ENCODE results near the gene IGSF9B. TPM values are rescaled to one million over a fixed set of nuclear protein-coding genes. Genes with fewer than 3 reads are reported as not detected.

Gene IGSF9B
- total and polyA plus RNA-seq, 8 donors, result 1.1 to 5.8 (median 2.6) TPM

DNA sequence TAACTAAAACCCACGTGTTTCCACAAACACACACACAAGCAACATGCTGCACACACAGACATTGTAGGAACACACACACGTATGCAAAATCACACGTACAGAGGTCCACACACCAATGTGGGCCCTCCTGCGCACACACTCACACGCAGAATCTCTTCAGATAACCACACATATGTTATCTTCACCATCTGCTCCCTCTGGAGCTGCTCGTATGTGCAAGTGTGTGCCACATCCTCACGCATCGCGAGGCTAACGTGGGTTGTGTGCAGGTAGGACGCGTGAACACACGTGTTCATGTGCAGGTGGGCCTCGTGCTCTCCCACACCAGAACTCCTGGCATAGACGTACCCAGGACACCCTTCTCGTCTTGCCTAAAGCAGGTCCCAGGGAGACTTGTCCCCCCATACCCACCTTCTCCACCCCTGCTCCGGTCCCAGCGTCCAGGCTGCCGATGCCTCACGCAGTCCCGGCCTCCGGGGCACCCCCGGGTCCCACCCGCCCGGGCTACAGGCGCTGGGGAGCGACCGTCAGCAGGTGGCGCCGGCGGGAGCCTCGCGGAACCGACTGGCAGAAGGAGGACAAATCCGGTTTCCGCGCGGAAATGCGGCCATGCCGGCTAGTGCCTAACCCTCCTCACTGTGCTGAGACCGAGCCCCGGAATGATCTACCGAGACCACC, 10.3 kb upstream of the IGSF9B start:
- Histone ChIP-seq H3K9me3 (no peaks in the 10 kb centered on the region), H3K27me3 (peaks cover 0 to 11% (median 0%) of the 10 kb centered on the region in 4 donors), H3K36me3 (no peaks in the 10 kb centered on the region), H3K4me3 (peak overlapping the region in 1 of 4 donors; percentile 27), H3K4me1 (no peaks in the 10 kb centered on the region), H3K27ac (no peak overlapping the region)
- TF ChIP-seq, protein P1, sequence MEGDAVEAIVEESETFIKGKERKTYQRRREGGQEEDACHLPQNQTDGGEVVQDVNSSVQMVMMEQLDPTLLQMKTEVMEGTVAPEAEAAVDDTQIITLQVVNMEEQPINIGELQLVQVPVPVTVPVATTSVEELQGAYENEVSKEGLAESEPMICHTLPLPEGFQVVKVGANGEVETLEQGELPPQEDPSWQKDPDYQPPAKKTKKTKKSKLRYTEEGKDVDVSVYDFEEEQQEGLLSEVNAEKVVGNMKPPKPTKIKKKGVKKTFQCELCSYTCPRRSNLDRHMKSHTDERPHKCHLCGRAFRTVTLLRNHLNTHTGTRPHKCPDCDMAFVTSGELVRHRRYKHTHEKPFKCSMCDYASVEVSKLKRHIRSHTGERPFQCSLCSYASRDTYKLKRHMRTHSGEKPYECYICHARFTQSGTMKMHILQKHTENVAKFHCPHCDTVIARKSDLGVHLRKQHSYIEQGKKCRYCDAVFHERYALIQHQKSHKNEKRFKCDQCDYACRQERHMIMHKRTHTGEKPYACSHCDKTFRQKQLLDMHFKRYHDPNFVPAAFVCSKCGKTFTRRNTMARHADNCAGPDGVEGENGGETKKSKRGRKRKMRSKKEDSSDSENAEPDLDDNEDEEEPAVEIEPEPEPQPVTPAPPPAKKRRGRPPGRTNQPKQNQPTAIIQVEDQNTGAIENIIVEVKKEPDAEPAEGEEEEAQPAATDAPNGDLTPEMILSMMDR (IDR thresholded peaks at IDR 0.05), result peak in 1 of 4 donors; percentile 22
- FAIRE-seq (no peak), ATAC-seq (peak; percentile 75 to 89 (median 84)), DNase-seq (peak in 5 of 6 donors; percentile 27 to 84 (median 54))
- 25 to 30% methylated on average over 43 of the region's 43 CpGs for WGBS, 2 donors
- intact Hi-C loops (cut with DNase I), result no loop called here

DNA sequence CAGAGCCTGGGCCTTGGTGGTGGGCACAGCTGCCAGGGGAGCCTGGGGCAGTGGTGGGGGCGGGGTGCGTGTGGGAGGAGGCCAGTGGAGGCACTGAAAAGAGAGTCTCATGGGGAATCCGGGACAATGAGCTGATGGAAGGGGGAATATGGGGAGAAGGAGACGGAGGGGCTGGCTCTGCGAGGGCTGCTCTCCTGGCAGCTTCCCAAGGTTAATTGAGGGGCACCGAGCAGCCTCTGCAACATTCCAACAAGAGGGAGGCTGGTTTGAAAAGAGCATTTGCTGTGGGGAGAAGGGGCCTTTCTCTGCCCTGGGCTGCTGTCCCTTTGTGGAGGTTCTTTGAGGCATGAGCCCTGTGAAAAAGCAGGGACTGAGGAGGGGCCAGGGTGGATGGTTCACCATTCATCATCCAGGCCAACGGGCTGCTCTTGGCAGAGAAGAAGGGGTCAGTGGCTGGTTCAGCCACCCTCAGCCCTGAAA, 9.4 kb upstream of the IGSF9B start:
- WGBS, 2 donors, result 68 to 84% methylated on average over 7 of the region's 7 CpGs

DNA sequence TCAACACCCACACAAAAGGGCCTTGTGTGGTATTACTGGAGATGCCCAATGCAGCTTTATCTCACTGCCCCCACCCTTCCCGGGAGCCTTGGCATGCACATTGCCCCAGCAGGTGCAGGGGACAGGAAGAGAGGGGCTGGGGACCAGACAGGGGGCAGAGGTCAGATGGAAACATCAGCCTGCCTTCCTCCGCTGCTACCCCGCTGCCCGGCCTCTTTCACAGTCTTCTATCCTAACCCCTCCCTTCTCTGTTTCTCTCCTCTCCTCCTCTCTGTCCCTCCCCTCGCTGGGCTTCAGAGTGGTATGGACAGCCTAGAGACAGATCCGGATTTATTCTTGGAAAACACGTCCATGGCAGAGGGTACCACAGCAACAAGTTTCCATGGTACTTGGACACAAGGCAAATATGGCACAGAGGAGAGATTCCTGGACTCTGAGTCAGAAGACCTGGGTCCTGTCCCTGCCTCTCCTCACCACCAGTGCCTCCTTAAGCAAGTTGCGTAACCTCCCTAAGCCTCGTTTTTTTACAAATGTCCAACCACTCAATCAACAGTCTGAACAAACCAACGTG, 8.3 kb upstream of the IGSF9B start:
- H3K4me1 ChIP-seq, result no peaks in the 10 kb centered on the region
- no peaks in the 10 kb centered on the region for H3K9me3 ChIP-seq
- peak in 1 of 6 donors; percentile 31 for DNase-seq
- ATAC-seq, result no peak
- H3K36me3 ChIP-seq, result no peaks in the 10 kb centered on the region
- 56 to 68% methylated on average over 10 of the region's 10 CpGs for WGBS, 2 donors
- intact Hi-C loops (cut with DNase I), result no loop called here
- H3K27me3 ChIP-seq, result peaks cover 0 to 11% (median 0%) of the 10 kb centered on the region in 4 donors
- H3K4me3 ChIP-seq, result no peak overlapping the region
- H3K27ac ChIP-seq, result no peak overlapping the region
- TF ChIP-seq, protein P1 (IDR thresholded peaks at IDR 0.05), result no peak
- FAIRE-seq, result no peak

More for the DNA sequence above, 9.4 kb upstream of the IGSF9B start:
- peaks cover 0 to 11% (median 0%) of the 10 kb centered on the region in 4 donors for H3K27me3 ChIP-seq
- no peaks in the 10 kb centered on the region for H3K9me3 ChIP-seq
- peak in 1 of 6 donors; percentile 18 for DNase-seq
- no peak for FAIRE-seq
- H3K4me3 ChIP-seq, result no peak overlapping the region
- ATAC-seq, result no peak
- no peaks in the 10 kb centered on the region for H3K36me3 ChIP-seq
- no peaks in the 10 kb centered on the region for H3K4me1 ChIP-seq
- TF ChIP-seq, protein P1 (IDR thresholded peaks at IDR 0.05), result no peak
- intact Hi-C loops (cut with DNase I), result no loop called here
- H3K27ac ChIP-seq, result no peak overlapping the region

DNA sequence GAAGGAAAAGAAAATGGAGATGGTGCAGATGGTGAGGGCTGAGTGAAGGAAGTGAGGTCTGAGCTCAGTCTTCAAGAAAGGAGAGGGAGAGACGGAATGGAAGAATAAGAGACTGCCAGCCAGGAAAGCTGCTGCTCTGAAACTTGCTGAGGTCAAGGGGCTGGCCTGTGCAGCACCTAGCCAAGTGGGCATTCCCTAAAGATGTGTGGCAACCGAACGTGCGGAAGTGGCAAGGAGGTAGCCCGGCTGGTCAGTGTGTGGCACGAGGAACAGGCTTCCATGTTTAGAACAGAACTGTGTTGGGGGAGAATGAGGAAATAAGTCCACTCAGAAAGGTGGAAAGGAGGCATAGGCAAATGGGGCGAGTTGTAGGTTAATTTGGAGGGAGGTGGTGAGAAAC, 7.6 kb upstream of the IGSF9B start:
- peak in 1 of 6 donors; percentile 14 for DNase-seq
- no peak overlapping the region for H3K27ac ChIP-seq
- TF ChIP-seq, protein P1 (IDR thresholded peaks at IDR 0.05), result no peak
- peaks cover 0 to 11% (median 0%) of the 10 kb centered on the region in 4 donors for H3K27me3 ChIP-seq
- H3K4me3 ChIP-seq, result no peak overlapping the region
- no peaks in the 10 kb centered on the region for H3K36me3 ChIP-seq
- H3K4me1 ChIP-seq, result no peaks in the 10 kb centered on the region
- intact Hi-C loops (cut with DNase I), result no loop called here
- ATAC-seq, result no peak
- H3K9me3 ChIP-seq, result no peaks in the 10 kb centered on the region
- WGBS, 2 donors, result 78% methylated on average over 7 of the region's 7 CpGs
- no peak for FAIRE-seq

GRCh38 chr11:133961890-133962289, 5.1 kb upstream of the IGSF9B start:
- Histone ChIP-seq H3K9me3 (no peaks in the 10 kb centered on the region), H3K27ac (no peak overlapping the region), H3K4me1 (no peaks in the 10 kb centered on the region), H3K4me3 (no peak overlapping the region), H3K36me3 (no peaks in the 10 kb centered on the region), H3K27me3 (no peaks in the 10 kb centered on the region)
- TF ChIP-seq, protein P1 (IDR thresholded peaks at IDR 0.05), result no peak
- FAIRE-seq (no peak), ATAC-seq (no peak), DNase-seq (peak in 2 of 6 donors; percentile 1 to 3)
- intact Hi-C loops (cut with DNase I), result no loop called here
- 69 to 83% methylated on average over 8 of the region's 8 CpGs for WGBS, 2 donors
